ENCODE results near the gene DKKL1. TPM values are rescaled to one million over a fixed set of nuclear protein-coding genes. Genes with fewer than 3 reads are reported as not detected.

Gene DKKL1
- total and polyA plus RNA-seq, 2 experiments from 2014 or later, result 2.2 to 6.0 TPM

DNA sequence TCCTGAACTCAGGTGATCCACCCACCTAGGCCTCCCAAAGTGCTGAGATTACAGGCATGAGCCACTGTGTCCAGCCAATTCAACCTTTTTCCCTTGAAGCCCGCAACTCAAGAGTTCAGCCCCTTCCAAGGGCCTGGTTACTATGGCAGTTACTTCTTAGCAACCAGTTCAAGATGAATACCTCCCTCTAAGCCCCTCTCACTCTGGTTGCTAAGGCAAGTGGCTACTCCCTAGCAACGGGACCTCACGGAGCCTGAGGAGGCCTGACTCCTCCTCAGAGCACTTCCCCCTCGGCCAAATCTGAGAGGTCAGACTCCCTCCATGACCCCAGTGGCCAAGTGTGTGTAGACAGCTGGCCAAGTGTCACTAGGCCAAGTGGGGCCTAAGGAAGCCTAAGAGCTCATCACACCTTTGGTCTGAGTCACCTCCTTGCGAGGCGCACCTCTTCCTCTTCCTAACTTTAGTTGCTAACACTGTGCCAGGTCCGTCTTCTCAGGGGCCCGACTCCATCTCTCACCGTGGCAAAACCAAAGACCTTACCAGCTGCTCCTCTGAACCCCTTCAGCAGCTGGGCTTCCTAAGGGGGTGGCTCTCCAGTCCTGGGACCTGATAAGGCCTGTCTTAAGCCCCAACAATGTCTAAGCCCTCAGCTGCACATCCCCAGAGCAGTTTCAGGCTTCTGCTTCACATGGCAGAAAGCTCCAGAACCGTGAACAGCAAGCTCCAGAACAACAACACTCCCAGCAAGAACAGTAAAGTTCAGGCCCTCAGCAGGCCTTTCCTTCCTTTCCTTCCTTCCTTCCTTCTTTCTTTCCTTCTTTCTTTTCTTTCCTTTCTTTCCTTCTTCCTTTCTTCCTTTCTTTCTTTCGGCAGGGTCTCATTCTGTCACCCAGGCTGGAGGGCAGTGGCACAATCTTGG is 18.9 kb upstream of the DKKL1 start:
- no peaks in the 10 kb centered on the region for H3K36me3 ChIP-seq (replicated peaks; ENCODE audit: insufficient read depth, low read depth)
- DNase-seq (ENCODE audit: low spot score), result no peak
- no peak overlapping the region for H3K27ac ChIP-seq
- no peaks in the 10 kb centered on the region for H3K9me2 ChIP-seq (replicated peaks; ENCODE audit: insufficient read depth)
- no peak overlapping the region for H3K4me3 ChIP-seq
- TF ChIP-seq, protein P1, sequence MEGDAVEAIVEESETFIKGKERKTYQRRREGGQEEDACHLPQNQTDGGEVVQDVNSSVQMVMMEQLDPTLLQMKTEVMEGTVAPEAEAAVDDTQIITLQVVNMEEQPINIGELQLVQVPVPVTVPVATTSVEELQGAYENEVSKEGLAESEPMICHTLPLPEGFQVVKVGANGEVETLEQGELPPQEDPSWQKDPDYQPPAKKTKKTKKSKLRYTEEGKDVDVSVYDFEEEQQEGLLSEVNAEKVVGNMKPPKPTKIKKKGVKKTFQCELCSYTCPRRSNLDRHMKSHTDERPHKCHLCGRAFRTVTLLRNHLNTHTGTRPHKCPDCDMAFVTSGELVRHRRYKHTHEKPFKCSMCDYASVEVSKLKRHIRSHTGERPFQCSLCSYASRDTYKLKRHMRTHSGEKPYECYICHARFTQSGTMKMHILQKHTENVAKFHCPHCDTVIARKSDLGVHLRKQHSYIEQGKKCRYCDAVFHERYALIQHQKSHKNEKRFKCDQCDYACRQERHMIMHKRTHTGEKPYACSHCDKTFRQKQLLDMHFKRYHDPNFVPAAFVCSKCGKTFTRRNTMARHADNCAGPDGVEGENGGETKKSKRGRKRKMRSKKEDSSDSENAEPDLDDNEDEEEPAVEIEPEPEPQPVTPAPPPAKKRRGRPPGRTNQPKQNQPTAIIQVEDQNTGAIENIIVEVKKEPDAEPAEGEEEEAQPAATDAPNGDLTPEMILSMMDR (IDR thresholded peaks at IDR 0.05; ENCODE audit: poor library complexity), result no peak
- no peaks in the 10 kb centered on the region for H3K4me1 ChIP-seq (ENCODE audit: insufficient read depth)
- H3K4me2 ChIP-seq, result no peak overlapping the region
- WGBS (ENCODE audit: low lambda C conversion rate, missing lambda C conversion rate), result 95% methylated on average over 11 of the region's 11 CpGs
- no peaks in the 10 kb centered on the region for H3K9me3 ChIP-seq (ENCODE audit: low read depth)
- H3K79me2 ChIP-seq, result no peaks in the 10 kb centered on the region
- H4K20me1 ChIP-seq (ENCODE audit: insufficient read depth, poor library complexity, severe bottlenecking), result peaks cover 3% of the 10 kb centered on the region
- no peaks in the 10 kb centered on the region for H3K27me3 ChIP-seq
- no peak overlapping the region for H2AFZ ChIP-seq

DNA sequence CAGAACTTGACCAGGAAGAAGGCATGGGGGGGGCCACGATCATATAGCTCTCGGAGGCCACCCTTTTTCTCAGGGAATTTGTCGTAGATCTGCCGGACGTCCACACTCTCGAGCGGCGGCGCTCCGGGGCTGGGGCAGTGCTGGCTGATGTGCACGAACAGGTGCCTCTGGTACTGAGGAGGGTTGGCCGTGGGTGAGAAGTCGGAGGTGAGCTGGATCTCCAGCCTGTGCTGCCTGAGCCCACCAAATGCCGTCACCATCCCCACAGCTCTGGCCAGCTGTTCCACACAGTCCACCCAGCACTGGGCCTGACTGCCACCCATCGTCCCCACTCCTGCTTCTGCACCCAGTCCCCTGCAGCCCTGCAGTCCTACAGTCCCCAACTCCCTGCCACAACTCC is 16.5 kb upstream of the DKKL1 start:
- H3K4me1 ChIP-seq (ENCODE audit: insufficient read depth), result no peaks in the 10 kb centered on the region
- 98% methylated on average over 15 of the region's 15 CpGs for WGBS (ENCODE audit: low lambda C conversion rate, missing lambda C conversion rate)
- no peak overlapping the region for H2AFZ ChIP-seq
- H3K27ac ChIP-seq, result no peak overlapping the region
- H4K20me1 ChIP-seq (ENCODE audit: insufficient read depth, poor library complexity, severe bottlenecking), result peaks cover 3% of the 10 kb centered on the region
- no peak overlapping the region for H3K4me3 ChIP-seq
- no peak for DNase-seq (ENCODE audit: low spot score)
- H3K27me3 ChIP-seq, result no peaks in the 10 kb centered on the region
- no peaks in the 10 kb centered on the region for H3K36me3 ChIP-seq (replicated peaks; ENCODE audit: insufficient read depth, low read depth)
- no peaks in the 10 kb centered on the region for H3K9me2 ChIP-seq (replicated peaks; ENCODE audit: insufficient read depth)
- H3K9me3 ChIP-seq (ENCODE audit: low read depth), result no peaks in the 10 kb centered on the region
- H3K4me2 ChIP-seq, result no peak overlapping the region
- no peaks in the 10 kb centered on the region for H3K79me2 ChIP-seq
- TF ChIP-seq EZH2phosphoT487 (IDR thresholded peaks at IDR 0.05; ENCODE audit: low read depth, severe bottlenecking, unreplicated experiment), result no peak
- no peak for TF ChIP-seq EZH2 (IDR thresholded peaks at IDR 0.05; ENCODE audit: borderline replicate concordance)
- TF ChIP-seq, protein P1 (IDR thresholded peaks at IDR 0.05; ENCODE audit: poor library complexity), result no peak

DNA sequence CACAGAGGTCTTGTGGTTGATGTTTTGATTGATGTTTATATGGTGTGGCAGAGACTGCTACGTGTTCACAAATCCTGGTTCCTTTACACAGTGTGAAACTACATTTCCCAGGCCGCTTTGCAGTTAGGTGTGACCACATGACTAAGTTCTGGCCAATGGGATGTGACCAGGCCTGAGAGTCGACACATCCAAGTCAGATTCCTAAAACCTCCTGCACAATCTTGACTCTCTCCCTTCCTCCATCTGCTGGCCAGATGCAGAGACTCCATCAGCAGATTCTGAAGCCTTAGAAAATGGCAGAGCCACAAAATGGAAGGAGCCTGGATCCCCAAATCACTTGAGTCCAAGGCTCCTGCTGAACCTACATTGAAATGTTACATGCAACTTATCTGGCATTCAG is 15.8 kb upstream of the DKKL1 start:
- H3K4me2 ChIP-seq, result no peak overlapping the region
- no peaks in the 10 kb centered on the region for H3K79me2 ChIP-seq
- no peaks in the 10 kb centered on the region for H3K27me3 ChIP-seq
- H3K4me1 ChIP-seq (ENCODE audit: insufficient read depth), result no peaks in the 10 kb centered on the region
- no peaks in the 10 kb centered on the region for H3K9me2 ChIP-seq (replicated peaks; ENCODE audit: insufficient read depth)
- 63% methylated on average over 3 of the region's 3 CpGs for WGBS (ENCODE audit: low lambda C conversion rate, missing lambda C conversion rate)
- H2AFZ ChIP-seq, result no peak overlapping the region
- peak; percentile 23 for DNase-seq (ENCODE audit: low spot score)
- no peak overlapping the region for H3K27ac ChIP-seq
- H3K9me3 ChIP-seq (ENCODE audit: low read depth), result no peaks in the 10 kb centered on the region
- no peak overlapping the region for H3K4me3 ChIP-seq
- H3K36me3 ChIP-seq (replicated peaks; ENCODE audit: insufficient read depth, low read depth), result no peaks in the 10 kb centered on the region
- H4K20me1 ChIP-seq (ENCODE audit: insufficient read depth, poor library complexity, severe bottlenecking), result peaks cover 3% of the 10 kb centered on the region
- no peak for TF ChIP-seq EZH2 (IDR thresholded peaks at IDR 0.05; ENCODE audit: borderline replicate concordance)
- TF ChIP-seq EZH2phosphoT487 (IDR thresholded peaks at IDR 0.05; ENCODE audit: low read depth, severe bottlenecking, unreplicated experiment), result no peak
- TF ChIP-seq, protein P1 (IDR thresholded peaks at IDR 0.05; ENCODE audit: poor library complexity), result no peak
